Type B pancreatic cell (in vitro differentiated cells): Measurements from ENCODE around the gene ARID1A. TPM values are rescaled to one million over a fixed set of nuclear protein-coding genes. Genes with fewer than 3 reads are reported as not detected.

Source experiments
- DNase-seq: peaks from one replicate; pipeline ENCODE4 v3.0.0; 2021; ENCODE audit warnings: mixed read lengths; ENCODE audit not compliant: unreplicated experiment; ENCODE audit errors: extremely low spot score
- H3K27ac Mint-ChIP-seq: 2 replicates; pipeline ENCODE4 v1.8.0; 2021; ENCODE audit warnings: mild to moderate bottlenecking, mixed read lengths
- H3K27me3 Mint-ChIP-seq: 2 replicates; pipeline ENCODE4 v1.8.0; 2021; ENCODE audit warnings: mixed read lengths
- H3K36me3 Mint-ChIP-seq: 2 replicates; pipeline ENCODE4 v1.8.0; 2021; ENCODE audit warnings: mixed read lengths
- H3K4me1 Mint-ChIP-seq: one replicate; pipeline ENCODE4 v1.8.0; 2021; ENCODE audit warnings: mixed read lengths; ENCODE audit not compliant: unreplicated experiment
- H3K4me3 Mint-ChIP-seq: 2 replicates; pipeline ENCODE4 v1.8.0; 2021; ENCODE audit warnings: mild to moderate bottlenecking, mixed read lengths
- H3K9me3 Mint-ChIP-seq: 2 replicates; pipeline ENCODE4 v1.8.0; 2021; ENCODE audit warnings: mixed read lengths
- CTCF ChIP-seq: fragments of 200-600 bp; sonication (generic); conservative IDR thresholded peaks from 2 replicates; pipeline ENCODE4 v1.5.0; 2021; ENCODE audit warnings: antibody characterized with exemption, mild to moderate bottlenecking
- total RNA-seq: library from RNA; stranded (reverse); gene quantifications from 2 replicates; pipeline ENCODE4 v1.2.1, GENCODE V29; 2021; ENCODE audit warnings: low replicate concordance

ARID1A gene
- total RNA-seq, 1 donor from 2014 or later = 121 TPM

DNA sequence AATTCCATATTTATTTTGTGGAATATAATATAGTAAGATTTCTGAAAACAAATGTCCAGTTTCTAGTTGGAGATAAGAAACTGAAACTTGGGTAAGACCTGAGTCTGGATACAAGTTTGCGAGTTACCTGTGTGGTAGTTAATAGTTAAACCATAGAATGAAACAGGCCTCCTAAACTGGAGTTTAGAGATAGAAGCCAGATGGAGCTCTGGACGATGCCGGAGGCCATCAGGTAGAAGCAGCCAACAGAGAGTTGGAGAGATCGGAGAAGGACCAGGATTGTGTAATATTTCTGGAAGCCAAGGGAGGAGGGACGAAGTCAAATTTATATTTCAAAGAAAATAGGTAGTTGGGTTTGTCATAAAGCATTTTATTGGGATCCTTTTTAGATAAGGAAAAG, 45.1 kb downstream of the ARID1A start:
- Mint-ChIP-seq H3K4me1 (peaks cover 12% of the 10 kb centered on the region), H3K36me3 (peaks cover 36% of the 10 kb centered on the region), H3K9me3 (no peaks in the 10 kb centered on the region), H3K27ac (peak overlapping the region; percentile 55), H3K4me3 (no peak overlapping the region), H3K27me3 (no peaks in the 10 kb centered on the region)
- TF ChIP-seq CTCF = no peak
- no peak for DNase-seq

GRCh38 chr1:26743426-26744059, 47.7 kb downstream of the ARID1A start:
- peak overlapping the region; percentile 83 for H3K27ac Mint-ChIP-seq
- no peaks in the 10 kb centered on the region for H3K9me3 Mint-ChIP-seq
- DNase-seq = no peak
- TF ChIP-seq CTCF = no peak
- no peak overlapping the region for H3K4me3 Mint-ChIP-seq
- no peaks in the 10 kb centered on the region for H3K27me3 Mint-ChIP-seq
- peaks cover 49% of the 10 kb centered on the region for H3K36me3 Mint-ChIP-seq
- peaks cover 18% of the 10 kb centered on the region for H3K4me1 Mint-ChIP-seq

DNA sequence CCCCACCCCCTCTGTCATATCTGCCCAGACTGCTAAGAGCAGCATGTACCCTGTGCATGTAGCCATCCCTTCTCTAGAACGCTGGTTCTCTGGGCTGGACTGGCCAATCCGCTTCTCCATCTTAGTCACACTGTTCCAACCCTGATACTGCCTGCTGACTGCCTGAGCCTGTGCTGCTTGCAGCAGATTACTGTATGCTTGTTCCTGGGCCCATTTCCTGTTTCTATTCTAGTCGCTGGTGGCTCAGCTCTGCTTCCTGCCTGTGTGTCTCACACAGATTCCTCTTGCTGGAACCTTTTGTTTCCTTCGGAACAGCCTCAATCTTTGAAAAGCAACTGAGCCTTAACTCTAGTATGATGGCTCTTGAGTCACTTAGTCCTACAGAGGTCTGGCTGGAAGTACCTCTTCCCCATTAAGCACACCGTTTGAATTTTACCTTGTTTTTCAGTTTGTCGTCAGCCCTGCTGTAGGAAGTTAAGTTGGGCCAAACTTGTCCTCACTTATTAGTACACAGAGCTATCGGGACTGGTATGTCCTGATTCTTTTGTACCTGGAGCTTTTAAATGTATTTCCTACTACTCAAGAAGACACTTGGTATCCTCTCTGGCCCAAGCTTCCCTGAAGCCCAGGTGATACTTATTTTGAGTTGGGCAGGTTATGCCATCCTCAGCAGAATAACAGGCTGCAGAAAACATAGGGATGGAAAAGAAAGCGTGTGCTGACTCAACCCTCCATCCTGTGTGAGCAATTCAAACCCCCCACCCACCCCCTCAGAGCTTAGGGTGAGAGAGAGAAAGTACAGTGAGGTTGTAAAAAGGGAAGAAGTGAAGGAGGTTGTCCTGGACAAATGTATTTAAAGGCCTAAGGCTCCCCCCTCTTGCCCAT, 48.5 kb downstream of the ARID1A start:
- no peak for TF ChIP-seq CTCF
- Mint-ChIP-seq H3K9me3 (no peaks in the 10 kb centered on the region), H3K4me1 (peaks cover 18% of the 10 kb centered on the region), H3K36me3 (peaks cover 50% of the 10 kb centered on the region), H3K4me3 (no peak overlapping the region), H3K27ac (peak overlapping the region; percentile 83), H3K27me3 (no peaks in the 10 kb centered on the region)
- DNase-seq = no peak

DNA sequence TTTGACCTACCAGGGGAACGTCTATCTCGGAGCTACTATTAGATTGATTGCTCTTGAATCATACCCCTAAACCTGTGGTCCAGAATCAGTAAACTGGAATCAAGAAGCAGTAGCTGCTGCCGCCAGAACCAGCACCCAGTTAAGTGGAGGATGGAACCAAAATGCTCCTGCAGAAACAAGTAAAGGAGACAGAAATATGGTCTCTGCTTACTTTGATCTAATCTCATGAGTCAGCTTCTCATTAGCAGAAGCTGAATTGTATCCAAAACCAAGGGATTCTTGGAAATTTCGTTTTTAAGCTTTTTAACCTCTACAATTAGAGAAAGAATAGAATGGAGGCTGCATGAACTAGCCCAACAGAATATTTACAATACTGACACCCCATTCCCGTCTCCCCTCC, 49.4 kb downstream of the ARID1A start:
- no peak for DNase-seq
- TF ChIP-seq CTCF = no peak
- Mint-ChIP-seq H3K4me3 (no peak overlapping the region), H3K4me1 (peaks cover 16% of the 10 kb centered on the region), H3K27ac (no peak overlapping the region), H3K9me3 (no peaks in the 10 kb centered on the region), H3K27me3 (no peaks in the 10 kb centered on the region), H3K36me3 (peaks cover 53% of the 10 kb centered on the region)

GRCh38 chr1:26747048-26747447, 51.2 kb downstream of the ARID1A start:
- Mint-ChIP-seq H3K4me3 (no peak overlapping the region), H3K4me1 (peaks cover 13% of the 10 kb centered on the region), H3K27me3 (no peaks in the 10 kb centered on the region), H3K9me3 (no peaks in the 10 kb centered on the region), H3K36me3 (peaks cover 50% of the 10 kb centered on the region), H3K27ac (no peak overlapping the region)
- no peak for TF ChIP-seq CTCF
- no peak for DNase-seq
